GM12872 (cell line): ENCODE measurements around the gene SEPTIN14.

Source experiments
- TF ChIP-seq, protein P1 (sequence below): IDR thresholded peaks from 3 replicates; pipeline ENCODE4 v1.5.1; 2011; ENCODE audit warnings: low read depth, mild to moderate bottlenecking, low read length, moderate library complexity; ENCODE audit not compliant: insufficient read depth

Gene SEPTIN14

GRCh38 chr7:55878691-55879090 is 16.1 kb upstream of the SEPTIN14 start:
- TF ChIP-seq, protein P1, sequence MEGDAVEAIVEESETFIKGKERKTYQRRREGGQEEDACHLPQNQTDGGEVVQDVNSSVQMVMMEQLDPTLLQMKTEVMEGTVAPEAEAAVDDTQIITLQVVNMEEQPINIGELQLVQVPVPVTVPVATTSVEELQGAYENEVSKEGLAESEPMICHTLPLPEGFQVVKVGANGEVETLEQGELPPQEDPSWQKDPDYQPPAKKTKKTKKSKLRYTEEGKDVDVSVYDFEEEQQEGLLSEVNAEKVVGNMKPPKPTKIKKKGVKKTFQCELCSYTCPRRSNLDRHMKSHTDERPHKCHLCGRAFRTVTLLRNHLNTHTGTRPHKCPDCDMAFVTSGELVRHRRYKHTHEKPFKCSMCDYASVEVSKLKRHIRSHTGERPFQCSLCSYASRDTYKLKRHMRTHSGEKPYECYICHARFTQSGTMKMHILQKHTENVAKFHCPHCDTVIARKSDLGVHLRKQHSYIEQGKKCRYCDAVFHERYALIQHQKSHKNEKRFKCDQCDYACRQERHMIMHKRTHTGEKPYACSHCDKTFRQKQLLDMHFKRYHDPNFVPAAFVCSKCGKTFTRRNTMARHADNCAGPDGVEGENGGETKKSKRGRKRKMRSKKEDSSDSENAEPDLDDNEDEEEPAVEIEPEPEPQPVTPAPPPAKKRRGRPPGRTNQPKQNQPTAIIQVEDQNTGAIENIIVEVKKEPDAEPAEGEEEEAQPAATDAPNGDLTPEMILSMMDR = no peak

DNA sequence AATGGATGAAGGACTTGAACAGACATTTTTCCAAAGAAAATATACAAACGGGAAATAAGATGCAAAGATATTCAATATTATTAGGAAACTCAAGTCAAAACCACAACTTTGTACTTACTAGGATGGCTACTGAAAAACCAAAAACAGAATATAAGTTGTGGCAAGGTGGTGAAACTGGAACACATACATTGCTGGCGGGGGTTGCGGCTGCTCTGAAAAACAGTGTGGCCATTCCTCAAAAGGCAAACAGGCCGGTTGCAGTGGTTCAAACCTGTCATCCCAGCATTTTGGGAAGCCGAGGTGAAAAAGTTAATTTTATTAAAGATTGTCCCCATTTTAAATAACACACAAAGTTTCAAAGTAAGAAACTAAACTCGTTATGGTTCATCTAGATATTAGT is 14.8 kb upstream of the SEPTIN14 start:
- TF ChIP-seq, protein P1 = no peak

GRCh38 chr7:55873765-55874164 is 11.2 kb upstream of the SEPTIN14 start:
- TF ChIP-seq, protein P1 = no peak

GRCh38 chr7:55871932-55872485 is 9.5 kb upstream of the SEPTIN14 start:
- TF ChIP-seq, protein P1 = no peak

GRCh38 chr7:55838595-55838994 is 24.0 kb downstream of the SEPTIN14 start:
- TF ChIP-seq, protein P1 = no peak

DNA sequence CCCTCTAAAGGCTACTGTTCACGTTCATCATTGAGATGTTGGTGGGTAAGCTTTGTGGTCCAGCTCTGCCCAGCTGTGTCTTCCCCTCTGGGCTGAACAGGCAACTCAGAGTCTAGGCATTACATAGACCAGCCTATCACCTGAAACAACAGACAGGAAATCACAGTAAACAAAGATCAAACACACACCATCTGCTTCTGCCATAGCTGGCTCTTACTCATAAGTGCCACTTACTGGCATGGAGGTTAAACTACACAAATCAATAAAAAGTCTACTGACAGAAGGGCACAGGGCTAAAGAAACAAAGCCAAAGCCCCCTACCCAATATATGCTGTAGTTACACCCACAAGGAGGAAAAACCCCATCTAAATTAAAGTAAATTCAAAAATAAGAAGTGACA is 35.0 kb downstream of the SEPTIN14 start:
- TF ChIP-seq, protein P1 = no peak

- TF ChIP-seq, protein P1 = no peak
These were observed 43.9 kb downstream of the SEPTIN14 start for GRCh38 chr7:55818686-55819085.

- TF ChIP-seq, protein P1 = no peak
These were observed 68.0 kb downstream of the SEPTIN14 start for GRCh38 chr7:55794527-55794926.
